NCI-H187 treated with DMSO at 0.1 percent for 48 hours (cell line): Measurements from ENCODE around the gene MYO3B.
"Not testable (repeated sequence)": the region's sequence is repeated elsewhere in the genome, so short reads cannot be mapped to it uniquely, and the experiment has no call there.

ENCODE experiments used
- DNase-seq: peaks from one replicate; lab custom pipeline; 2025; lab: John Stamatoyannopoulos, UW

MYO3B gene

DNA sequence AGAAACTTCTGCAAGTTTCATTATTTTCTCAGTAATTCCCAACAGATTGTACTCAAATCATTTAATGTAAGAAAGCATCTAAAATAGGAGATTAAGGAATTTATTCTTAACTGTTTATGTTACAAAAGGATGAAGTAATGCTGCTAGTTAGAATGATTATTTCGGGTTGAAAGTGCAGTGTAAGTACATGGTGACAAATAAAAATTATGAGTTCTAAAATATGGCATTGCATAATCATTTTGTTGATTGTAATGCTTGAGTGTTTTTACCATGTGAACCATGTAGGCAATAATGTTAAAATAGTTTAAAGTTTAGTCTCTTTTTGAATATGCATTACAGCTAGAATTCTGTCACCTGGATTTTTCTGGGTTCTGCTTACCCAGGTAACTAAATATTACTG is 388.2 kb downstream of the MYO3B start:
- no peak for DNase-seq

GRCh38 chr2:170567429-170567828 is 389.5 kb downstream of the MYO3B start:
- no peak for DNase-seq

- DNase-seq = no peak
Observed at GRCh38 chr2:170568511-170568910, 390.6 kb downstream of the MYO3B start.

DNA sequence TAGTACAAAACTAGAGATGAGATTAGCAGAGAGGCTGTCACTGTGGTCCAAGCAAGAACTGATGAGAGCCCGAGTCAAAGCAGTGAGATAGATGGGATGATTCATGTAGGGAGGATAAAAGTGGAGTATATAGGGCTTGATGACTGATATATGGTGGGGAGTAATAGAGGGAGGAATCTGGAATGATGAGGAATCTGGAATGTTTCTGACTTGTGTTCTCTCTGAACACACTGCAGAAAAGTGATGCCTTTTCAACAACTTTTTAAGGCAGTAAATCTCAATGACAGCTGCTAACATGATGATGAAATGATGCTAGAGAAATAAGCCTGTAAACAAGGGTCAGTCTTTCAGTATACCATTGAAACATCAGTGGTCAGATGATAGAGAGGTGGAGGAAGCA is 393.7 kb downstream of the MYO3B start:
- DNase-seq = no peak

- no peak for DNase-seq
Observed at GRCh38 chr2:170573671-170574070, 395.7 kb downstream of the MYO3B start.

- DNase-seq = no peak
Observed at GRCh38 chr2:170576296-170576695, 398.3 kb downstream of the MYO3B start.

- no peak for DNase-seq
Observed at GRCh38 chr2:170577356-170577755, 399.4 kb downstream of the MYO3B start.

GRCh38 chr2:170578606-170579005 is 400.7 kb downstream of the MYO3B start:
- no peak for DNase-seq

DNA sequence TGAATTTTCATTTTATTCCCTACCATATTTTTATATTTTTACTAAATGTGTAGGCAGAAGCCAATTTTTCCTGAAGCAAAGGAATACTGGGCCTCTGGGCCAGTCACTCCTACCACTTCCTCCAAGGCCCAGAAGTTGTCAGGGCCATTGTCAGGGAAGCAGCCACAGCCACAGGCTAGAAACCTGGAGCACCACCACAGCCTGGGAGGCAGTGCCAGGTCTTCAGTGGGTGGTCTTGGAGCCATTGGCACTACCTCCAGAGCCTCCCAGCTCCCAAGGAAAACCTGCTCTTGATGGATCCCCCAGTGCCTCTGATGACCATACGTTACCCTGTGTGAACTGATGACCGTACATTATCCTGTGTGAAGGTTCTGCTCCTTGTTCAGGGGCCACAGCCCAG is 401.6 kb downstream of the MYO3B start:
- DNase-seq = no peak

GRCh38 chr2:170582313-170582712 is 404.4 kb downstream of the MYO3B start:
- DNase-seq = no peak

DNA sequence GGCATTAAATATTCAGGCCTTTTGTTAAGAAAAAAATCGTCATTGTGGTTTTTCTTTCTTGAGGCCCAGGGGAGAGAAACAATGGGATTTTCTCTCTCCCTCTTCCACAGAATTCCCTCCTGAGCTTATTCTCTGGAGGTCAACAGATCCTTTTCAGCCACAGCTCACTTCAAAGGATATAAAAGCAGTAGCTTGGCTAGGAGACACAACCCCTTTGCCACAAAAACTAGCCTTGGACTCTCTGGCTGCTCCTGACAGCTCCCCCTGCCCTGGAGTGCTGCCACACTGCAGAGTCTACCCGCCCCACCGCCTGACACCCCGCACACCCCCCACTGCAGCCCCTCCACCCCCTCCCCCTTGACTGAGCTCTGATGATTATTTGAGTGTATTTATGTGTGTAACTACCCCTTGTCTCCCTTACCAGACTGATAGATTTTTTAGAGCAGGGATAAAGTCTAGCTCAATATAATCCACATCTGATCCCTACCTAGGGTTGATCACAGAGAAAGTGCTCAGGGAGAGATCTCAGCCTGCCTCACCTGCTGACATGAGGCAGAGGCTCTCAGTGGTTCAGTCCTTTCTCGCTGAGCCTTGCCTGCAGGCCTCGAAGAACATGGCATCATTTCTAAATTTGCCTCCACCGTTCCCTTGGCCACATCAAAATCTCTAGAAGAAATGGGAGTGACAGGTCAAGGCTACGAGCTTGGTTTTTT is 405.0 kb downstream of the MYO3B start:
- DNase-seq = no peak

DNA sequence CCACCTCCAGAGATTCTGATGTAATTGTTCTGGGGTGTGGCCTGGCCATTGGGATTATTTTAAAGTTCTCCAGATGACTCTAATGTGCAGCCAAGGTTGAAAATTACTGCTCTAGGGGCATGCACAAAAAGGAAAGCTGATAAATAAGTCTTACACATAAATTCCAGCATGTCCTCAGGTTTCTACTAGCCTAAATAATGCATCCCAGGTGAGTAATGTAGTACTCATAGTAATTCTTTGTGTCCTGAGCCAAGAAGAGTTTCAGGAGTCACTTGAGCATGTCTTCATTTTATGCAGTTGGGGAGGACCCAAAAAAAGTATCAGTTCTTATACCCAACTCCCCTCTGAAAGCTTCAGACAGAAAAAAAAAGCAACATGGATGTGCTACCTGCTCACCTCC is 407.1 kb downstream of the MYO3B start:
- DNase-seq = no peak

- no peak for DNase-seq
Observed at GRCh38 chr2:170586571-170587095, 408.7 kb downstream of the MYO3B start.

GRCh38 chr2:170587117-170587516 is 409.2 kb downstream of the MYO3B start:
- no peak for DNase-seq

- no peak for DNase-seq
Observed at GRCh38 chr2:170587922-170588321, 410.0 kb downstream of the MYO3B start.

GRCh38 chr2:170588729-170589128 is 410.8 kb downstream of the MYO3B start:
- no peak for DNase-seq

DNA sequence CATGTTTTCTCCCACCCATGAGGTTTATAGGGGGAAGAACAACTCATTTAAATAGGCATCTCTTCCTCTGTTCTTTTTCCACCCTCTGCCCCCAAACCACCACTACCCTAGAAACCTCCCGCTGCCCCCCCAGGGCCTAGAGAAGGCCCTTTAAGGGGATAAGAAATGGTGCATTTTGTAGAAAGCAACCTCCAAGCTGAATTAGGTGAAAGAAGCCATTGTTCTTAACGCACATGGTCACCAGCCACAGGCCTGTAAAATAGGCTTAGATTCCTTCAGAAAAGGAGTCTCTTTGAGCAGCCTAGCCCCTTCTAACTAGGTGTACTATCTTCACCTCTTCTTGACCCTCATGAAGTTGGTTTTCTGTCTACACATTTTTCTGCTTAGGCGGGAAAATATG is 418.6 kb downstream of the MYO3B start:
- no peak for DNase-seq

DNA sequence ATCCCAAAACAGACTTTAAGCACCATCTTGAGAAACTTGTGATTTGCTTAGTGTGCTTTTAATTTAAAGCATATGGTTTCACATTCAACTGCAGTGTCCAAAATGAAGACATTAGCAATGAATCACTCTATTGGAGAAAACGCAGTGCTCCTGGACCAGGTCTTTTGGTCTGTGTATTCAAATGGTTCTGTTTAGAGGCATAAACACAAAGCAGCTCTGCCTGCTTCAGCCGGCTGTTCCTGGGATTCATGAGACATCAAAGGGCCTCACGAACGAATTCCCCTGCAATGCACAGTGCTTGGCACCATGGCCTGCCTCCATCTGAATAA is 420.1 kb downstream of the MYO3B start:
- no peak for DNase-seq

GRCh38 chr2:170601489-170601888 is 423.5 kb downstream of the MYO3B start:
- no peak for DNase-seq

DNA sequence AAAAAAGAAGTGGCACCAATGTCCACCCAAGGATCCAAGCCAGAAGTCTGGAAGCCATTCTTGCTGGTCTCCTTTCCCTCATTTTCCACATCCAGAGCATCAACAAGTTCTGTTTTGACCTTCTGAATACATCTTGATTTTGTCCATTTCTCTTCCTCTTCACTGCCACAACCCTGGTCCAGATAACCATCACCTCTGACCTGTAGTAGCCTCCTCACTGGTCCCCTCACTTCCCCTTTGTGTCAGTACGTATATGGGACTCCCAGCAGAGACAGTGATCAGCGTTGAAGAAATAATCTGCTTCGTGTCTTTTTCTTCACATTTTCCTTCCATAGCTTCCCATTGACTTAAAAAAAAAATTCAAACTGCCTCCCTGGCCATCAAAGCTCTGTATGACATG is 427.9 kb downstream of the MYO3B start:
- DNase-seq = no peak

DNA sequence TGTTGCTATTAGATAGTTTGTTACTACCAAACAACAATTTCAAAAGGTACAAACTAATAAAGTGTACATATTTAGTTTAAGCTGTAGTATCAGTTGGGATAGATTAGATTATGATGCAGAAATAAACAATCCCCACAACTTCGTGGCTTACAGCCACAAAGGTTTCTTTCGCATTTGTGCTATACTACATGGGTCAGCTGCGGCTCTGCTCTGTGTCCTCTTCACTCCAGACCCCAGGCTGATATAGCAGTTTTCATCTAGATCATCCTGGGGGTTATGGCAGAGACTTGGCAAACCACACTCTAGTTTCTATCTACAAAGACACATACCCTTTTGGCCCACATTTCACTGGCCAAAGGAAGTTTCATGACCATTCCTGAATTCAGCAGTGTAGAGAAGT is 429.2 kb downstream of the MYO3B start:
- DNase-seq = no peak

DNA sequence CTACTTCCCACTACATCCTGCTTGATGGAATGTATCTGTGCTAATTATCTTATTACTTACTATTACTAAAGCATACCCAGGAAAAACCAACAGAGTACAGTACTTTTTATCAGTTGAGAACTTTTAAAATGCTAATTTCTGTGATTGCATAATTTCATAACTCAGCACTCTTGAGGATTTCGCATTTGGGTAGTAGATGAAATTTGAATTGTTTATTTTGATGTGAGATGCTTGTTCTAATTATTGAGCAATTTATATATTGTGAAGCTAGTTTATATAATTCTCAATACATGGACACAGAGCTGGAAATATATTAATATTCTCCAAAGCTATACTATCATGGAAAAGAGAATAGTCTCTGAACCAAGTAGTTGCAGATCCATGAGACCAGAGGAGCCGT is 432.7 kb downstream of the MYO3B start:
- no peak for DNase-seq

GRCh38 chr2:170618948-170619347 is 441.0 kb downstream of the MYO3B start:
- not testable (repeated sequence) for DNase-seq

- not testable (repeated sequence) for DNase-seq
Observed at GRCh38 chr2:170635094-170635493, 457.1 kb downstream of the MYO3B start.
